Medulla oblongata (tissue), 1 donor: ENCODE data around the gene C2CD4C.
"Not testable (repeated sequence)": the region's sequence is repeated elsewhere in the genome, so short reads cannot be mapped to it uniquely, and the experiment has no call there.

Experiments used
- DNase-seq: peaks from one replicate; pipeline ENCODE4 v3.0.0-alpha.2; 2015; ENCODE audit errors: extremely low spot score

The C2CD4C gene

DNA sequence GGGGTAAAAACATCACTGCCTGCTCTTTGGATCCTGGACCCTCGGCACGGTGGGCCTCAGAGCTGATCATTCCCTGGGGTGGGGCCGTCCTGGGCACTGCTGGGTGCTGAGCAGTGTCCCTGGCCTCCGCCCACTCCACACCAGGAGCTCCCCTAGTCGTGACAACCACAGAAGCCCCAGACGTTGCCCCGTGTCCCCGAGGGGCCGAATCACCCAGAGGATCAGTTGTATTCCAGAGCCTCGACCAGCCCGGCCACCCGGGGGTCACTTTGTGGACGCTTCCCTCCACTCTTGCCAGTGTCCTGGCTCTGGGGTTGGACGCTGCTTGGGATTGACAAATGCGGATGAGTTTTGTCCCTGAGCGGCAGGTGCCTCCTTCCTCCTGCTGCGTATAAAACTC is 10.2 kb downstream of the C2CD4C start:
- no peak for DNase-seq

GRCh38 chr19:397941-398706 is 10.8 kb downstream of the C2CD4C start:
- DNase-seq, result no peak

DNA sequence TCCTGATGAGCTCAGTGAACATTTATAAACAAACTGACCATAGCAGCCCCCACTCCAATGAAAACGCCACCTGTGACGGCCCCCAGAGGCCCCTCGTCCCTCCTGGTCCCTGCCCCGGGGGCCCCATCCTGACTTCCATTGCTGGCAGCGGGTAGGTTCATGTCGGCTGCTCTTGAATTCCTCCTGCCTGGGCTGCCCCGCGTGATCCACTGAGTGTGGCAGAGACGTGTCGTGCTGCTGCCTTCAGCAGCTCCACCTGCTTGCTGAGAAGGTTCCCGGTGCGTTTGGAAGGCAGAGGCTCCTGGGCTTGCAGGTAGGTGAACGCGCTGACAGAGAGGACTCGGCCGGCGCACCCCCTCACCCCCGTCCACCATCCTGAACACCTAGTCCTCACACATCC is 11.6 kb downstream of the C2CD4C start:
- DNase-seq, result no peak

DNA sequence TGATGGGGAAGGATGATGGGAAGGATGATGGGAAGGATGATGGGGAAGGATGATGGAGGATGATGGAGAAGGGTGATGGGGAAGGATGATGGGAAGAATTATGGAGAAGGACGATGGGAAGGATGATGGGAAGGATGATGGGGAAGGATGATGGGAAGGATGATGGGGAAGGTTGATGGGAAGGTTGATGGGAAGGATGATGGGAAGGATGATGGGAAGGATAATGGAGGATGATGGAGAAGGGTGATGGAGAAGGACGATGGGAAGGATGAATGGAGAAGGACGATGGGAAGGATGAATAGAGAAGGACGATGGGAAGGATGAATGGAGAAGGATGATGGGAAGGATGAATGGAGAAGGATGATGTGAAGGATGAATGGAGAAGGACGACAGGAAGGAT is 13.5 kb downstream of the C2CD4C start:
- DNase-seq, result no peak

DNA sequence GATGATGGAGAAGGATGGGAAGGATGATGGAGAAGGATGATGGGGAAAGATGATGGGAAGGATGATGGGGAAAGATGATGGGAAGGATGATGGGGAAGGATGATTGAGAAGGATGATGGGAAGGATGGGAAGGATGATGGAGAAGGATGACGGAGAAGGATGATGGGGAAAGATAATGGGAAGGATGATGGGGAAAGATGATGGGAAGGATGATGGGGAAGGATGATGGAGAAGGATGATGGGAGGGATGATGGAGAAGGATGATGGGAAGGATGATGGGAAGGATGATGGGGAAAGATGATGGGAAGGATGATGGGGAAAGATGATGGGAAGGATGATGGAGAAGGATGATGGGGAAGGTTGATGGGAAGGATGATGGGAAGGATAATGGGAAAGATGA is 14.1 kb downstream of the C2CD4C start:
- not testable (repeated sequence) for DNase-seq

- DNase-seq, result not testable (repeated sequence)
Measured at GRCh38 chr19:393560-393959, 15.4 kb downstream of the C2CD4C start.

DNA sequence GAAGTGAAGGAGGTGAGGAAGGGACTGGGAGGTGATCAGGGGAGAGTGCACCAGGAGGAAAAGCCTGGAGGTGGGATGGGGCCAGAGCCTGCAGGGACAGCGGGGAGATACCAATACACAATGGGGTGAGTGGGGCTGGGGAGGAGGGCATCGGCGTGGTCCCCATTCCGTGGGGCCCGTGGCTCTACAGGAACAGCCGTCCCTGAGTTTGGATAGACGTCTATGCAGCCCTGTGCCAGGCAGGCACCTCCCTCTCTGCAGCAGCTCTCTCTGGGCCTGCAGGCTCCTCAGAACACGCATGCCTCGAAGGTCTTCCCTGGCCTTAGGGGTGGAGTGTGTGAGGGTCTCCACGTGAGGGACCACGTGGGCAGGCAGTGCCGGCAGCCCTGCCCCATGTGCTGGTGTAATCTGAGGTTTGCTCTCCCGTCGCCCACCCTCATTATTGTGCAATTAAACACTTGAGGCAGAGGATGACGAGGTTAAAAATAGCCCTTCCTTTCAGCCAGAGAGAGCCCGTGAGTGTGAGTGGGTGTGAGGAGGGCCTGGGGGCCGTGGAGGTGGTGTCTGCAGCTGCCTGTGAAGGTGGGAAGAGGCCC is 16.5 kb downstream of the C2CD4C start:
- no peak for DNase-seq

- no peak for DNase-seq
Measured at GRCh38 chr19:391726-392374, 17.1 kb downstream of the C2CD4C start.

DNA sequence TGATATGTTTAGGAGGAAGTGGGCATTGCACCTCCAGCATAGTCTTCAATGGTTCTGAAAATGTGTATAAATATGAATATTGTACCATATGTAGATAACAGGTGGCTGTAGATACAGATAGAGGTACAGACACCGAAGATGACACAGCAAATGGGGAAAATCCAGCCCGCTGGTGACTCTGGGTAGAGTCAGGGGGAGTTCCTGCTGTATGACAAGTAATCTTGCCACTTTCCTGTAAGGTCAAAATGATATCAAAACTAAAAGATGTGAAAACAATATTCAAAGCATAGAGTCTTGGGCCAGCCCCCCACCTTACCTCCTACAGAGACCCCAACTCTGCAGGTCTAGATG is 17.8 kb downstream of the C2CD4C start:
- no peak for DNase-seq

- no peak for DNase-seq
Measured at GRCh38 chr19:390386-391206, 18.4 kb downstream of the C2CD4C start.

- DNase-seq, result no peak
Measured at GRCh38 chr19:389935-390289, 19.0 kb downstream of the C2CD4C start.

DNA sequence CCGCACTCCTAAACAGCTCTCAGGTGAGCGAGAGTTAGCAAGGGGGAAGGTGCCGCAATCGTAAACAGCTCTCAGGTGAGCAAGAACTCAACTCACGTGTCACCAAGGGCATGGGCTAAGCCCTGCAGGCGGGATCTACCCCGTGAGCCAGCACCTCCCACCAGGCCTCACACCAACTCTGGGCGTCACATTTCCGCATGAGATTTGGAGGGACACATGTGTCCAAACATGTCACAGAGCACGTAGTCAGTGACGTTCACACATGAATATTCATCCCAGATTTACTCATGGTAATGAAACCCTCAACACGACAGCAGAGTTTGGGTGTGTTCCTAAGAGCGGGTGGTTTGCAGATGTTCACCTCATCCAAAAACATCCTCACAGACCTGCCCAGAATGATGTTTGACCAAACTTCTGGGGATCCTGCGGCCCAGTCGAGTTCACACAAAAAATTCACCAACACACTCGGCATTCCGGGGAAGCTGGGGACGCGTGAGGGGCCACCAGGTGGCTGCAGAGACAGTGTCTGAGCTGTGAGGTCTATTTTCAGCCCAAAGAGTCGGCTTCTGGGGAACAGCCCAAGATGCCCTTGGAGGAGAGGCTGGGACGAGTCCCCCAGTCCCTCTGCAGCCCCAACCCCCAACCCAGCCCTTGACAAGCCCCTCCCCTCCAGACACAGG is 19.6 kb downstream of the C2CD4C start:
- DNase-seq, result no peak

DNA sequence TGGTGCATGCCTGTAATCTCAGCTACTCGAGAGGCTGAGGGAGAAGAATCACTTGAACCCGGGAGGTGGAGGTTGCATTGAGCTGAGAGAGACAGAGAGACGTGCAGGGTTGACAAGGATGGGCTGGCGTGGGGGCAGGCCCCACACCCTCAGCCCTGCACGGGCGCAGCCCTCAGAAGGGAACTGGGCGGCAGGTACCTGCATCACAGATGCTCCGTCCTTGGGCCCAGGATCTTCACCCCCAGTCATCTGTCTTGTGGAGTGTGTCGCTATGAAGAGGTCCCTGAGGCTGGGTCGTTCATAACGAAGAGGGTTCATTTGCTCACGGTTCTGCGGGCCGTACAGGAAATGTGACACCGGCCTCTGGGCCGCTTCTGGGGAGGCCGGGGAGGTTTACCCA is 20.3 kb downstream of the C2CD4C start:
- DNase-seq, result no peak

DNA sequence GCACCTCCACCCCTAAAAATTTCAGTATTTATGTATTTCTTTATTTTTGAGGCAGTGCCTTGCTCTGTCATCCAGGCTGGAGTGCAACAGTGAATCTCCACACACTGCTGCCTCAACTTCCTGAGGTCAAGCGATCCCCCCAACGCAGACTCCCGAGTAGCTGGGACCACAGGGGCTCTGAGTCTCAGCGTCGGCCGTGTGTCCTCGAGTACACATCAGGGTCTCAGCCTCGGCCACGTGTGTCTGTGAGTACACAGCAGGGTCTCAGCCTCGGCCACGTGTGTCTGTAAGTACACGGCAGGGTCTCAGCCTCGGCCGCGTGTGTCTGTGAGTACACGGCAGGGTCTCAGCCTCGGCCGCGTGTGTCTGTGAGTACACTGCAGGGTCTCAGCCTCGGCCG is 21.2 kb downstream of the C2CD4C start:
- no peak for DNase-seq

DNA sequence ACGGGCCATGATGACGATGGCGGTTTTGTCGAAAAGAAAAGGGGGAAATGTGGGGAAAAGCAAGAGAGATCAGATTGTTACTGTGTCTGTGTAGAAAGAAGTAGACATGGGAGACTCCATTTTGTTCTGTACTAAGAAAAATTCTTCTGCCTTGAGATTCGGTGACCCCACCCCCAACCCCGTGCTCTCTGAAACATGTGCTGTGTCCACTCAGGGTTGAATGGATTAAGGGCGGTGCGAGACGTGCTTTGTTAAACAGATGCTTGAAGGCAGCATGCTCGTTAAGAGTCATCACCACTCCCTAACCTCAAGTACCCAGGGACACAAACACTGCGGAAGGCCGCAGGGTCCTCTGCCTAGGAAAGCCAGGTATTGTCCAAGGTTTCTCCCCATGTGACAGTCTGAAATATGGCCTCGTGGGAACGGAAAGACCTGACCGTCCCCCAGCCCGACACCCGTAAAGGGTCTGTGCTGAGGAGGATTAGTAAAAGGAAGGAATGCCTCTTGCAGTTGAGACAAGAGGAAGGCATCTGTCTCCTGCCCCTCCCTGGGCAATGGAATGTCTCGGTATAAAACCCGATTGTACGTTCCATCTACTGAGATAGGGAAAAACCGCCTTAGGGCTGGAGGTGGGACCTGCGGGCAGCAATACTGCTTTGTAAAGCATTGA is 22.2 kb downstream of the C2CD4C start:
- DNase-seq, result not testable (repeated sequence)

- not testable (repeated sequence) for DNase-seq
Measured at GRCh38 chr19:386189-386588, 22.8 kb downstream of the C2CD4C start.

- no peak for DNase-seq
Measured at GRCh38 chr19:384799-385169, 24.2 kb downstream of the C2CD4C start.

- DNase-seq, result peak; percentile 8
Measured at GRCh38 chr19:383922-384798, 24.8 kb downstream of the C2CD4C start.

- DNase-seq, result no peak
Measured at GRCh38 chr19:383040-383439, 25.9 kb downstream of the C2CD4C start.

DNA sequence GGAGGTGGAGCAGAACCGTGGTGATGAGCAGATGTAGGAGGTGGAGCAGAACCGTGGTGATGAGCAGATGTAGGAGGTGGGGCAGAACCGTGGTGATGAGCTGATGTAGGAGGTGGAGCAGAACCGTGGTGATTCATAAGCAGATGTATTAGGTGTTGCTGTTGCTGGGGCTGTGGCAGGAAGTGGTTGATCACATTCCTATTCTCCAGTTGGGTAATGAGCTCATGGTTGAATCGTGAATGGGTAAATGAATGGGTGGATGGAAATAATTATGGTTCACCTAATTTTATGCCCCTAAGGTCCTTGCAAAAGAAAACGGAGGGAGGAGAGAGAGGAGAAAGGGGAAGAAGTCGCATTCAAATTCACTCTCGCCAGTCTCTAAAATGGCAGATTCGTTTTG is 26.4 kb downstream of the C2CD4C start:
- DNase-seq, result not testable (repeated sequence)
